ENCODE results near the gene PCSK5.

PCSK5 gene

GRCh38 chr9:75967556-75967955 is 77.1 kb downstream of the PCSK5 start:
- Histone ChIP-seq H3K27me3 (ENCODE audit: control insufficient read depth in 1 of 2, insufficient read depth in 2 of 2, low read length in 2 of 2) (no peaks in the 10 kb centered on the region), H3K4me1 (ENCODE audit: insufficient read depth, low read length) (peaks cover 4% of the 10 kb centered on the region), H3K36me3 (ENCODE audit: insufficient read depth, low read length) (no peaks in the 10 kb centered on the region), H3K9ac (ENCODE audit: low read length) (no peak overlapping the region), H3K9me3 (ENCODE audit: low read length) (no peaks in the 10 kb centered on the region), H3K4me3 (ENCODE audit: low read depth in 1 of 2, low read length in 2 of 2) (no peak overlapping the region), H3K27ac (ENCODE audit: low read depth, low read length) (no peak overlapping the region)

DNA sequence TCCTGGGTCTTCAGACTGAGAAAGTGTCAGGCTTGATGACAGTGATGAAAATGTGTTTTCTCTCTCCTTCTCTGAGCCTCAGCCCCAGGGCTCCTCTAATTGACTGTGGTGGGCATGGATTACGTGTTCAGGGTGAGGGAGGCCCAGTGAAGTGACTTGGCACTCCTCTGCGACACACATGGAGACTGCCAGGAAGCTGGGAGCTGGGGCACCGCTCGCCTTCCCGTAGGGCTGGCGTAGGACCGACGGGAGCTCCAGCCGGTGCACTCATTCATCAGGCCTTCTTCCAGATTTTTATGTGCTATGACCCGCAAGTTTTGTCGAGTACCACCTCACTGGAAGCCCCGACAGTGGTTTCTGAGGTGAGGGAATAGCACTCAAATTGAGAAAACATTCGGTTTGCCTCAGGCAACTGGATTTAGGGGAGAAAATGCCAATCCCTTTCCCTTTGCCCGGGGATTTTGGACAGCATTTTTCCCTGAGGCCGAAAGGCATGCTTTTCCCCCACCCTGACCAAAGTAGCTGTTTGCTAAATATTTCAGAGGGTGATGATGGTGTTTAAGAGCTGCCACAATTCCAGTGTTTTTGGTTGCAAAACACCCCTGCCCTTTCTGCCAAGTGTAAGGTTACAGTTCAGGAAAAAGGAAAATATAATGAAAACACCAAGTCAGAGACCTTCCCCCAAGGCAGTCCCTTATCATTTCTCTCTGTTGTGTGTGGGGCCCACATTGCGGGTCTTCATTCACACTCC is 83.7 kb downstream of the PCSK5 start:
- Histone ChIP-seq H3K4me1 (ENCODE audit: insufficient read depth, low read length) (peaks cover 8% of the 10 kb centered on the region), H3K9me3 (ENCODE audit: low read length) (no peaks in the 10 kb centered on the region), H3K36me3 (ENCODE audit: insufficient read depth, low read length) (no peaks in the 10 kb centered on the region), H3K9ac (ENCODE audit: low read length) (no peak overlapping the region), H3K4me3 (ENCODE audit: low read depth in 1 of 2, low read length in 2 of 2) (no peak overlapping the region), H3K27me3 (ENCODE audit: control insufficient read depth in 1 of 2, insufficient read depth in 2 of 2, low read length in 2 of 2) (no peaks in the 10 kb centered on the region), H3K27ac (ENCODE audit: low read depth, low read length) (no peak overlapping the region)

GRCh38 chr9:75975071-75975470 is 84.6 kb downstream of the PCSK5 start:
- Histone ChIP-seq H3K36me3 (ENCODE audit: insufficient read depth, low read length) (no peaks in the 10 kb centered on the region), H3K9me3 (ENCODE audit: low read length) (no peaks in the 10 kb centered on the region), H3K27me3 (ENCODE audit: control insufficient read depth in 1 of 2, insufficient read depth in 2 of 2, low read length in 2 of 2) (no peaks in the 10 kb centered on the region), H3K27ac (ENCODE audit: low read depth, low read length) (no peak overlapping the region), H3K9ac (ENCODE audit: low read length) (no peak overlapping the region), H3K4me1 (ENCODE audit: insufficient read depth, low read length) (peaks cover 8% of the 10 kb centered on the region), H3K4me3 (ENCODE audit: low read depth in 1 of 2, low read length in 2 of 2) (no peak overlapping the region)

GRCh38 chr9:75976549-75976948 is 86.1 kb downstream of the PCSK5 start:
- H3K36me3 ChIP-seq (ENCODE audit: insufficient read depth, low read length), result no peaks in the 10 kb centered on the region
- H3K27me3 ChIP-seq (ENCODE audit: control insufficient read depth in 1 of 2, insufficient read depth in 2 of 2, low read length in 2 of 2), result no peaks in the 10 kb centered on the region
- no peak overlapping the region for H3K4me3 ChIP-seq (ENCODE audit: low read depth in 1 of 2, low read length in 2 of 2)
- H3K9me3 ChIP-seq (ENCODE audit: low read length), result no peaks in the 10 kb centered on the region
- peaks cover 8% of the 10 kb centered on the region for H3K4me1 ChIP-seq (ENCODE audit: insufficient read depth, low read length)
- H3K9ac ChIP-seq (ENCODE audit: low read length), result no peak overlapping the region
- H3K27ac ChIP-seq (ENCODE audit: low read depth, low read length), result no peak overlapping the region

- H3K36me3 ChIP-seq (ENCODE audit: insufficient read depth, low read length), result no peaks in the 10 kb centered on the region
- H3K9ac ChIP-seq (ENCODE audit: low read length), result no peak overlapping the region
- no peaks in the 10 kb centered on the region for H3K27me3 ChIP-seq (ENCODE audit: control insufficient read depth in 1 of 2, insufficient read depth in 2 of 2, low read length in 2 of 2)
- peaks cover 8% of the 10 kb centered on the region for H3K4me1 ChIP-seq (ENCODE audit: insufficient read depth, low read length)
- H3K27ac ChIP-seq (ENCODE audit: low read depth, low read length), result no peak overlapping the region
- no peaks in the 10 kb centered on the region for H3K9me3 ChIP-seq (ENCODE audit: low read length)
- H3K4me3 ChIP-seq (ENCODE audit: low read depth in 1 of 2, low read length in 2 of 2), result no peak overlapping the region
Observed at GRCh38 chr9:75979362-75979761, 88.9 kb downstream of the PCSK5 start.

DNA sequence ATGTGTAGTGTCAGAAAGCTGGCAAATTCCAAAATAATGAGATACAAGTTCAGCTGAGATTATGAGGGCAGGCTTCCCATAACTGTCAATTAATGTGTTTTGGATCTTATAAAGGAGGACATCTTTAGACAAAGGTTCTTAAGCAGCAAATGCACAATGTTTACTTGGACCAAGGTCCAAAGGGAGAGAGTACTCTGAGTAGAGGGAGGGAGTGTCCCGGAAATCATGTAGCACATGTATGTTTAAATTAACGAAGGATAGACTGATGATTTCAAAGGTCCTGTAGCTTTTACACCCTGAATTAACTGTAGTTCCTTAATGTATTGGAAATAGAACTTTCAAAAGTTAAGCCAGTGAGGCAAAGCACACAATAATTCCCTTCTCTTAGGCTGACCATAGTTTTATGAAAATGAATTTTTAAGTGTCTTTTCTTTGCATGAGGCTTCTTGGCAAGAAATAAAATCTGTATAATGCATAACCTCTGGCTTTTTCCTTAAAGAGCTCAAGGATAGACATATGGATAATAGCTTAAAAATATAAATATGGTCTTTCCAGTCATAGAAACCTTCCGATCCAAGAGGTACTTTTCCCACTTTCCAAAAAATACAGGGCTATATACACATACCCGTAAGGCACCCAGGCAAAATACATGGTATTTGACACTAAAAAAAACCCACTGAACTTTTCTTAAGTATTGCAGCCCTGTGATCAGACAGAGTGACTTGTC is 93.0 kb downstream of the PCSK5 start:
- Histone ChIP-seq H3K4me1 (ENCODE audit: insufficient read depth, low read length) (no peaks in the 10 kb centered on the region), H3K4me3 (ENCODE audit: low read depth in 1 of 2, low read length in 2 of 2) (no peak overlapping the region), H3K36me3 (ENCODE audit: insufficient read depth, low read length) (no peaks in the 10 kb centered on the region), H3K27me3 (ENCODE audit: control insufficient read depth in 1 of 2, insufficient read depth in 2 of 2, low read length in 2 of 2) (no peaks in the 10 kb centered on the region), H3K27ac (ENCODE audit: low read depth, low read length) (no peak overlapping the region), H3K9ac (ENCODE audit: low read length) (no peak overlapping the region), H3K9me3 (ENCODE audit: low read length) (no peaks in the 10 kb centered on the region)

DNA sequence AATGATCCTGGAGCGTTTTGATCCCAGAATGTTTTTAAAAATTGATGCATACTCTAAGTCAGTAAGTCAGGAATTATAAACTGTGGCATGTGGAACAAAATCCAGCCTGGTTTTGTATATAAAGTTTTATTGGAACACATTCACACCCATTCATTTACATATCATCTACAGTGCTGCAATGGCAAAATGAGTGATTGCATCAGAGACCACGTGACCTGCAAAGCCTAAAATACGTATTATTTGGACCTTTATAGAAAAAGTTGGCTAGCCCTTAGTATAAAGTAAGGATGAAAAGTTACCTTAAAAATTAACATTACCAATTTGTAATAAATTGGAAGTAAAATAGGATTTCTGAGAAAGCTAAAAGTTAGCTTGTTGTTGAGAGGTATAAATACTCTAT is 95.0 kb downstream of the PCSK5 start:
- Histone ChIP-seq H3K9ac (ENCODE audit: low read length) (no peak overlapping the region), H3K27me3 (ENCODE audit: control insufficient read depth in 1 of 2, insufficient read depth in 2 of 2, low read length in 2 of 2) (no peaks in the 10 kb centered on the region), H3K36me3 (ENCODE audit: insufficient read depth, low read length) (no peaks in the 10 kb centered on the region), H3K4me1 (ENCODE audit: insufficient read depth, low read length) (no peaks in the 10 kb centered on the region), H3K4me3 (ENCODE audit: low read depth in 1 of 2, low read length in 2 of 2) (no peak overlapping the region), H3K27ac (ENCODE audit: low read depth, low read length) (no peak overlapping the region), H3K9me3 (ENCODE audit: low read length) (no peaks in the 10 kb centered on the region)

GRCh38 chr9:75988663-75989062 is 98.2 kb downstream of the PCSK5 start:
- Histone ChIP-seq H3K4me1 (ENCODE audit: insufficient read depth, low read length) (no peaks in the 10 kb centered on the region), H3K9me3 (ENCODE audit: low read length) (no peaks in the 10 kb centered on the region), H3K27ac (ENCODE audit: low read depth, low read length) (no peak overlapping the region), H3K27me3 (ENCODE audit: control insufficient read depth in 1 of 2, insufficient read depth in 2 of 2, low read length in 2 of 2) (no peaks in the 10 kb centered on the region), H3K9ac (ENCODE audit: low read length) (no peak overlapping the region), H3K36me3 (ENCODE audit: insufficient read depth, low read length) (no peaks in the 10 kb centered on the region), H3K4me3 (ENCODE audit: low read depth in 1 of 2, low read length in 2 of 2) (no peak overlapping the region)

- Histone ChIP-seq H3K27me3 (ENCODE audit: control insufficient read depth in 1 of 2, insufficient read depth in 2 of 2, low read length in 2 of 2) (no peaks in the 10 kb centered on the region), H3K4me1 (ENCODE audit: insufficient read depth, low read length) (no peaks in the 10 kb centered on the region), H3K36me3 (ENCODE audit: insufficient read depth, low read length) (no peaks in the 10 kb centered on the region), H3K4me3 (ENCODE audit: low read depth in 1 of 2, low read length in 2 of 2) (no peak overlapping the region), H3K9ac (ENCODE audit: low read length) (no peak overlapping the region), H3K27ac (ENCODE audit: low read depth, low read length) (no peak overlapping the region), H3K9me3 (ENCODE audit: low read length) (no peaks in the 10 kb centered on the region)
Observed at GRCh38 chr9:75990156-75990555, 99.7 kb downstream of the PCSK5 start.

- H3K36me3 ChIP-seq (ENCODE audit: insufficient read depth, low read length), result no peaks in the 10 kb centered on the region
- H3K4me1 ChIP-seq (ENCODE audit: insufficient read depth, low read length), result no peaks in the 10 kb centered on the region
- no peaks in the 10 kb centered on the region for H3K27me3 ChIP-seq (ENCODE audit: control insufficient read depth in 1 of 2, insufficient read depth in 2 of 2, low read length in 2 of 2)
- no peaks in the 10 kb centered on the region for H3K9me3 ChIP-seq (ENCODE audit: low read length)
- H3K9ac ChIP-seq (ENCODE audit: low read length), result no peak overlapping the region
- no peak overlapping the region for H3K27ac ChIP-seq (ENCODE audit: low read depth, low read length)
- no peak overlapping the region for H3K4me3 ChIP-seq (ENCODE audit: low read depth in 1 of 2, low read length in 2 of 2)
Observed at GRCh38 chr9:75990576-75991304, 100.3 kb downstream of the PCSK5 start.

- no peak overlapping the region for H3K27ac ChIP-seq (ENCODE audit: low read depth, low read length)
- no peak overlapping the region for H3K4me3 ChIP-seq (ENCODE audit: low read depth in 1 of 2, low read length in 2 of 2)
Observed at GRCh38 chr9:75992482-75993206, 102.2 kb downstream of the PCSK5 start.

More at GRCh38 chr9:75992482-75993206, 102.2 kb downstream of the PCSK5 start:
- Histone ChIP-seq H3K9ac (ENCODE audit: low read length) (no peak overlapping the region), H3K4me1 (ENCODE audit: insufficient read depth, low read length) (no peaks in the 10 kb centered on the region), H3K9me3 (ENCODE audit: low read length) (no peaks in the 10 kb centered on the region), H3K27me3 (ENCODE audit: control insufficient read depth in 1 of 2, insufficient read depth in 2 of 2, low read length in 2 of 2) (no peaks in the 10 kb centered on the region), H3K36me3 (ENCODE audit: insufficient read depth, low read length) (no peaks in the 10 kb centered on the region)
